OCI-LY1 (cell line): ENCODE measurements around the gene CAPN2.

ENCODE experiments used
- H2AFZ ChIP-seq: fragments of 200-600 bp; sonication (generic), shearing (Covaris generic); 2 replicates; pipeline ENCODE4 v1.6.0; 2014; ENCODE audit warnings: antibody characterized with exemption, mild to moderate bottlenecking, low read length
- H3F3A ChIP-seq: fragments of 200-600 bp; sonication (generic), shearing (Covaris generic); 2 replicates; pipeline ENCODE4 v1.6.0; 2014; ENCODE audit warnings: mild to moderate bottlenecking, antibody characterized with exemption, low read length, moderate library complexity; ENCODE audit not compliant: insufficient read depth
- H3K27ac ChIP-seq: fragments of 200-600 bp; sonication (generic); 2 replicates; pipeline ENCODE4 v1.5.1; 2014; ENCODE audit warnings: low read length, mixed run types, mild to moderate bottlenecking, low read depth; ENCODE audit not compliant: poor library complexity, severe bottlenecking
- H3K27me3 ChIP-seq: fragments of 200-600 bp; sonication (generic); 2 replicates; pipeline ENCODE4 v1.6.0; 2014; ENCODE audit warnings: antibody characterized with exemption, mild to moderate bottlenecking, low read length, moderate library complexity; ENCODE audit not compliant: insufficient read depth
- H3K36me3 ChIP-seq: fragments of 200-600 bp; sonication (generic); 2 replicates; pipeline ENCODE4 v1.6.1; 2014; ENCODE audit warnings: mild to moderate bottlenecking, antibody characterized with exemption, low read length, moderate library complexity, mixed read lengths; ENCODE audit not compliant: insufficient read depth
- H3K4me1 ChIP-seq: fragments of 200-600 bp; sonication (generic); 2 replicates; pipeline ENCODE4 v1.5.1; 2014; ENCODE audit warnings: mild to moderate bottlenecking, low read length, moderate library complexity; ENCODE audit not compliant: insufficient read depth, severe bottlenecking
- H3K4me2 ChIP-seq: fragments of 200-600 bp; sonication (generic), shearing (Covaris generic); 2 replicates; pipeline ENCODE4 v1.6.1; 2014; ENCODE audit warnings: low read length
- H3K4me3 ChIP-seq: fragments of 200-600 bp; sonication (generic); 2 replicates; pipeline ENCODE4 v1.5.1; 2014; ENCODE audit warnings: low read length, low read depth, mild to moderate bottlenecking, mixed read lengths; ENCODE audit not compliant: poor library complexity, severe bottlenecking
- H3K79me2 ChIP-seq: fragments of 200-600 bp; shearing (Covaris generic); 2 replicates; pipeline ENCODE4 v1.6.1; 2016; ENCODE audit warnings: mixed run types, low read length, mixed read lengths; ENCODE audit not compliant: insufficient read depth
- H3K9ac ChIP-seq: fragments of 200-600 bp; sonication (generic), shearing (Covaris generic); 2 replicates; pipeline ENCODE4 v1.6.1; 2014; ENCODE audit warnings: mild to moderate bottlenecking, low read length, mixed read lengths
- H3K9me2 ChIP-seq: fragments of 200-600 bp; sonication (generic), shearing (Covaris generic); 2 replicates; pipeline ENCODE4 v1.6.1; 2014; ENCODE audit warnings: low read depth, mild to moderate bottlenecking, low read length, mixed read lengths
- H3K9me3 ChIP-seq: fragments of 200-600 bp; shearing (Covaris generic); 2 replicates; pipeline ENCODE4 v1.6.1; 2014; ENCODE audit warnings: low read length, mixed read lengths
- H4K20me1 ChIP-seq: fragments of 200-600 bp; sonication (generic), shearing (Covaris generic); 2 replicates; pipeline ENCODE4 v1.6.0; 2016; ENCODE audit warnings: mild to moderate bottlenecking, low read length; ENCODE audit not compliant: insufficient read depth
- CTCF ChIP-seq: fragments of 200-600 bp; sonication (generic), shearing (Covaris generic); IDR thresholded peaks from 2 replicates; pipeline ENCODE4 v1.5.1; 2017; ENCODE audit warnings: mild to moderate bottlenecking, antibody characterized with exemption, low read length, moderate library complexity, mixed read lengths
- EZH2 ChIP-seq: fragments of 200-600 bp; sonication (generic), shearing (Covaris generic); IDR thresholded peaks from 2 replicates; pipeline ENCODE4 v1.8.0; 2017; ENCODE audit warnings: borderline replicate concordance, mixed run types, mild to moderate bottlenecking, antibody characterized with exemption, low read length, moderate library complexity, mixed read lengths

CAPN2 gene

GRCh38 chr1:223684488-223684792 lies 27.9 kb upstream of the CAPN2 start:
- Histone ChIP-seq H3F3A (no peaks in the 10 kb centered on the region), H3K27ac (no peak overlapping the region)

GRCh38 chr1:223691121-223691520 lies 21.2 kb upstream of the CAPN2 start:
- Histone ChIP-seq H3K4me1 (no peaks in the 10 kb centered on the region), H3F3A (no peaks in the 10 kb centered on the region), H2AFZ (no peak overlapping the region), H3K79me2 (no peaks in the 10 kb centered on the region), H4K20me1 (no peaks in the 10 kb centered on the region), H3K36me3 (no peaks in the 10 kb centered on the region), H3K27ac (no peak overlapping the region), H3K9me3 (no peaks in the 10 kb centered on the region), H3K9me2 (no peaks in the 10 kb centered on the region), H3K27me3 (no peaks in the 10 kb centered on the region; the same call in 1 of the 2 replicates), H3K9ac (no peak overlapping the region), H3K4me3 (no peak overlapping the region), H3K4me2 (no peak overlapping the region)
- TF ChIP-seq EZH2 (no peak), CTCF (no peak)

More at GRCh38 chr1:223684488-223684792, 27.9 kb upstream of the CAPN2 start:
- H3K27me3 ChIP-seq, result no peaks in the 10 kb centered on the region
- H2AFZ ChIP-seq, result no peak overlapping the region
- H3K9me3 ChIP-seq, result no peaks in the 10 kb centered on the region
- no peak overlapping the region for H3K4me2 ChIP-seq
- H3K9ac ChIP-seq, result no peak overlapping the region
- no peaks in the 10 kb centered on the region for H3K79me2 ChIP-seq
- H3K9me2 ChIP-seq, result no peaks in the 10 kb centered on the region
- H4K20me1 ChIP-seq, result no peaks in the 10 kb centered on the region
- TF ChIP-seq EZH2, result no peak
- peak; percentile 5; the same call in 1 of the 2 replicates for TF ChIP-seq CTCF
- H3K36me3 ChIP-seq, result no peaks in the 10 kb centered on the region
- H3K4me3 ChIP-seq, result no peak overlapping the region
- H3K4me1 ChIP-seq, result no peaks in the 10 kb centered on the region

GRCh38 chr1:223695014-223695548 lies 17.3 kb upstream of the CAPN2 start:
- no peaks in the 10 kb centered on the region for H3K9me2 ChIP-seq

More at GRCh38 chr1:223695014-223695548, 17.3 kb upstream of the CAPN2 start:
- no peaks in the 10 kb centered on the region for H3F3A ChIP-seq
- H2AFZ ChIP-seq, result no peak overlapping the region
- TF ChIP-seq CTCF, result no peak
- TF ChIP-seq EZH2, result no peak
- H3K27me3 ChIP-seq, result no peaks in the 10 kb centered on the region; the same call in 1 of the 2 replicates
- H3K9ac ChIP-seq, result no peak overlapping the region
- no peaks in the 10 kb centered on the region for H3K9me3 ChIP-seq
- no peak overlapping the region for H3K27ac ChIP-seq
- H3K4me3 ChIP-seq, result no peak overlapping the region
- H3K36me3 ChIP-seq, result no peaks in the 10 kb centered on the region
- no peaks in the 10 kb centered on the region for H4K20me1 ChIP-seq
- H3K4me2 ChIP-seq, result no peak overlapping the region
- peaks cover 4% of the 10 kb centered on the region for H3K4me1 ChIP-seq
- no peaks in the 10 kb centered on the region for H3K79me2 ChIP-seq
